CD4-positive, alpha-beta memory T cell (primary cell): Measurements from ENCODE around the gene GBX2. TPM values are rescaled to one million over a fixed set of nuclear protein-coding genes. Genes with fewer than 3 reads are reported as not detected.

Source experiments
- CTCF ChIA-PET: fragments of 350-600 bp; sonication (Branson Sonifier 250); formaldehyde crosslinking; loops from one replicate; lab custom pipeline; 2021; ENCODE audit warnings: inconsistent platforms; ENCODE audit not compliant: partially characterized antibody; lab: Charles Lee
- POLR2A ChIA-PET: fragments of 350-600 bp; sonication (Branson Sonifier 250); formaldehyde crosslinking; loops from one replicate; lab custom pipeline; 2021; ENCODE audit not compliant: partially characterized antibody; lab: Charles Lee
- DNase-seq, 5 donors: peaks; one replicate each; pipeline versions ENCODE4 v3.0.0 to v3.0.0-alpha.2; 2020 to 2022; ENCODE audit warnings: mixed read lengths in 1 of 5
- H3K27ac ChIP-seq: one replicate; pipeline ENCODE4 v1.7.0; 2013; ENCODE audit warnings: low read depth, low read length
- H3K27me3 ChIP-seq: 2 replicates; pipeline ENCODE4 v1.7.0; 2013; ENCODE audit warnings: mild to moderate bottlenecking, low read length, moderate library complexity; ENCODE audit not compliant: insufficient read depth
- H3K36me3 ChIP-seq: 2 replicates; pipeline ENCODE4 v1.7.0; 2013; ENCODE audit warnings: mild to moderate bottlenecking, low read length, moderate library complexity; ENCODE audit not compliant: insufficient read depth
- H3K4me1 ChIP-seq: 2 replicates; pipeline ENCODE4 v1.7.0; 2013; ENCODE audit warnings: mild to moderate bottlenecking, low read length, moderate library complexity; ENCODE audit not compliant: insufficient read depth
- H3K4me3 ChIP-seq, 2 donors: one replicate each; pipeline ENCODE4 v1.7.0; 2013; ENCODE audit warnings: low read length in 2 of 2, mild to moderate bottlenecking in 1 of 2
- H3K9me3 ChIP-seq, 2 donors: one replicate each; pipeline ENCODE4 v1.7.0; 2013; ENCODE audit warnings: low read length in 2 of 2, control low read depth in 1 of 2; ENCODE audit not compliant: control insufficient read depth in 1 of 2
- H3K27ac Mint-ChIP-seq, 7 donors: one replicate each; pipeline ENCODE4 v1.8.0; 2020 to 2021; ENCODE audit warnings: mixed read lengths in 7 of 7, mild to moderate bottlenecking in 6 of 7, inconsistent platforms in 3 of 7, moderate library complexity in 3 of 7
- H3K27me3 Mint-ChIP-seq, 2 donors: one replicate each; pipeline ENCODE4 v1.8.0; 2020 to 2021; ENCODE audit warnings: mixed read lengths in 2 of 2
- H3K36me3 Mint-ChIP-seq, 2 donors: one replicate each; pipeline ENCODE4 v1.8.0; 2020 to 2021; ENCODE audit warnings: mixed read lengths in 2 of 2, inconsistent platforms in 1 of 2, mild to moderate bottlenecking in 1 of 2
- H3K4me1 Mint-ChIP-seq, 4 donors: one replicate each; pipeline ENCODE4 v1.8.0; 2020 to 2021; ENCODE audit warnings: mixed read lengths in 4 of 4, mild to moderate bottlenecking in 1 of 4
- H3K4me3 Mint-ChIP-seq, 8 donors: one replicate each; pipeline ENCODE4 v1.8.0; 2020 to 2021; ENCODE audit warnings: mixed read lengths in 8 of 8, mild to moderate bottlenecking in 7 of 8, moderate library complexity in 6 of 8, inconsistent platforms in 3 of 8
- H3K9me3 Mint-ChIP-seq, 8 donors: one replicate each; pipeline ENCODE4 v1.8.0; 2020 to 2021; ENCODE audit warnings: mixed read lengths in 8 of 8, mild to moderate bottlenecking in 5 of 8, inconsistent platforms in 3 of 8, moderate library complexity in 1 of 8
- intact Hi-C: fragments of 100-400 bp; cut with micrococcal nuclease; formaldehyde crosslinking; loops from one replicate; pipeline ENCODE4 v1.15.1; 2023
- polyA plus RNA-seq, 2 donors: library from polyadenylated mRNA; unstranded; fragments of 300-500 nt; fragmentation: Illumina TruSeq; gene quantifications; one replicate each; pipeline ENCODE4 v1.2.3, GENCODE V29; 2021
- total RNA-seq, 2 experiments: library from RNA; stranded (reverse); gene quantifications; one replicate each; pipeline ENCODE4 v1.2.3, GENCODE V29; 2021

GBX2 gene
- total and polyA plus RNA-seq, 4 experiments from 2014 or later = not detected

GRCh38 chr2:236120829-236121228 is 47.4 kb downstream of the GBX2 start:
- Histone ChIP-seq H3K4me1 (no peaks in the 10 kb centered on the region), H3K27ac (no peak overlapping the region), H3K9me3 (no peaks in the 10 kb centered on the region), H3K4me3 (no peak overlapping the region), H3K27me3 (no peaks in the 10 kb centered on the region), H3K36me3 (no peaks in the 10 kb centered on the region)
- H3K4me3 Mint-ChIP-seq = no peak overlapping the region
- no peaks in the 10 kb centered on the region for H3K4me1 Mint-ChIP-seq
- POLR2A ChIA-PET = no interaction called here
- no peaks in the 10 kb centered on the region for H3K36me3 Mint-ChIP-seq
- intact Hi-C loops = no loop called here
- H3K27ac Mint-ChIP-seq = no peak overlapping the region
- CTCF ChIA-PET = no interaction called here
- H3K27me3 Mint-ChIP-seq = peaks cover 0 to 19% of the 10 kb centered on the region in 2 donors
- DNase-seq = no peak
- peaks cover 0 to 7% (median 0%) of the 10 kb centered on the region in 8 donors for H3K9me3 Mint-ChIP-seq

- H3K4me3 ChIP-seq = no peak overlapping the region
- no peaks in the 10 kb centered on the region for H3K27me3 ChIP-seq
- CTCF ChIA-PET = no interaction called here
- POLR2A ChIA-PET = no interaction called here
- H3K27ac ChIP-seq = no peak overlapping the region
- Mint-ChIP-seq H3K36me3 (no peaks in the 10 kb centered on the region), H3K27ac (no peak overlapping the region), H3K9me3 (peaks cover 0 to 7% (median 0%) of the 10 kb centered on the region in 8 donors), H3K4me3 (no peak overlapping the region), H3K4me1 (no peaks in the 10 kb centered on the region), H3K27me3 (peaks cover 0 to 19% of the 10 kb centered on the region in 2 donors)
- no peak for DNase-seq
- H3K36me3 ChIP-seq = no peaks in the 10 kb centered on the region
- no peaks in the 10 kb centered on the region for H3K9me3 ChIP-seq
- H3K4me1 ChIP-seq = no peaks in the 10 kb centered on the region
- intact Hi-C loops = no loop called here
These were observed 48.0 kb downstream of the GBX2 start for GRCh38 chr2:236120141-236120601.

GRCh38 chr2:236119476-236119875 is 48.7 kb downstream of the GBX2 start:
- POLR2A ChIA-PET = no interaction called here
- no peaks in the 10 kb centered on the region for H3K36me3 Mint-ChIP-seq

GRCh38 chr2:236119003-236119402 is 49.2 kb downstream of the GBX2 start:
- Histone ChIP-seq H3K27me3 (no peaks in the 10 kb centered on the region), H3K4me1 (no peaks in the 10 kb centered on the region), H3K4me3 (no peak overlapping the region), H3K36me3 (no peaks in the 10 kb centered on the region), H3K9me3 (no peaks in the 10 kb centered on the region), H3K27ac (no peak overlapping the region)
- Mint-ChIP-seq H3K4me3 (no peak overlapping the region), H3K4me1 (no peaks in the 10 kb centered on the region), H3K9me3 (peaks cover 0 to 7% (median 0%) of the 10 kb centered on the region in 8 donors), H3K36me3 (no peaks in the 10 kb centered on the region), H3K27ac (no peak overlapping the region), H3K27me3 (peaks cover 0 to 19% of the 10 kb centered on the region in 2 donors)
- intact Hi-C loops = no loop called here
- POLR2A ChIA-PET = no interaction called here
- CTCF ChIA-PET = no interaction called here
- no peak for DNase-seq

More at GRCh38 chr2:236119476-236119875, 48.7 kb downstream of the GBX2 start:
- H3K4me3 ChIP-seq = no peak overlapping the region
- H3K36me3 ChIP-seq = no peaks in the 10 kb centered on the region
- no peak overlapping the region for H3K27ac Mint-ChIP-seq
- no peaks in the 10 kb centered on the region for H3K4me1 Mint-ChIP-seq
- H3K27ac ChIP-seq = no peak overlapping the region
- peaks cover 0 to 19% of the 10 kb centered on the region in 2 donors for H3K27me3 Mint-ChIP-seq
- H3K4me3 Mint-ChIP-seq = no peak overlapping the region
- no peaks in the 10 kb centered on the region for H3K4me1 ChIP-seq
- no peaks in the 10 kb centered on the region for H3K27me3 ChIP-seq
- peaks cover 0 to 7% (median 0%) of the 10 kb centered on the region in 8 donors for H3K9me3 Mint-ChIP-seq
- CTCF ChIA-PET = no interaction called here
- H3K9me3 ChIP-seq = no peaks in the 10 kb centered on the region
- intact Hi-C loops = no loop called here
- DNase-seq = no peak

- no peak for DNase-seq
- Histone ChIP-seq H3K27me3 (no peaks in the 10 kb centered on the region), H3K36me3 (no peaks in the 10 kb centered on the region), H3K9me3 (no peaks in the 10 kb centered on the region), H3K4me3 (no peak overlapping the region), H3K27ac (no peak overlapping the region), H3K4me1 (no peaks in the 10 kb centered on the region)
- no peaks in the 10 kb centered on the region for H3K36me3 Mint-ChIP-seq
- peaks cover 0 to 7% (median 0%) of the 10 kb centered on the region in 8 donors for H3K9me3 Mint-ChIP-seq
- POLR2A ChIA-PET = no interaction called here
- CTCF ChIA-PET = no interaction called here
- H3K4me3 Mint-ChIP-seq = no peak overlapping the region
- intact Hi-C loops = no loop called here
- no peaks in the 10 kb centered on the region for H3K4me1 Mint-ChIP-seq
- H3K27me3 Mint-ChIP-seq = peaks cover 0 to 19% of the 10 kb centered on the region in 2 donors
- no peak overlapping the region for H3K27ac Mint-ChIP-seq
These were observed 50.3 kb downstream of the GBX2 start for GRCh38 chr2:236117861-236118269.

GRCh38 chr2:236117401-236117800 is 50.8 kb downstream of the GBX2 start:
- CTCF ChIA-PET = no interaction called here
- Histone ChIP-seq H3K27me3 (no peaks in the 10 kb centered on the region), H3K9me3 (no peaks in the 10 kb centered on the region), H3K4me1 (no peaks in the 10 kb centered on the region), H3K27ac (no peak overlapping the region), H3K4me3 (no peak overlapping the region), H3K36me3 (no peaks in the 10 kb centered on the region)
- H3K27me3 Mint-ChIP-seq = peaks cover under 1 to 19% of the 10 kb centered on the region in 2 donors
- H3K4me1 Mint-ChIP-seq = no peaks in the 10 kb centered on the region
- H3K9me3 Mint-ChIP-seq = peaks cover 0 to 7% (median 0%) of the 10 kb centered on the region in 8 donors
- POLR2A ChIA-PET = no interaction called here
- H3K27ac Mint-ChIP-seq = no peak overlapping the region
- no peak overlapping the region for H3K4me3 Mint-ChIP-seq
- intact Hi-C loops = no loop called here
- DNase-seq = no peak
- H3K36me3 Mint-ChIP-seq = no peaks in the 10 kb centered on the region
